HK-2 (cell line): ENCODE measurements around the gene JMJD1C.

Experiments used
- DNase-seq: peaks from one replicate; pipeline ENCODE4 v3.0.0-alpha.2; 2018; ENCODE audit not compliant: unreplicated experiment

JMJD1C gene

GRCh38 chr10:63133056-63133820 lies 332.5 kb downstream of the JMJD1C start, which contains the start of gene NRBF2:
Gene NRBF2 (plus strand): TSS chr10:63133328. CDS start chr10:63133471, 143 bp downstream.
- DNase-seq: peak; percentile 99

DNA sequence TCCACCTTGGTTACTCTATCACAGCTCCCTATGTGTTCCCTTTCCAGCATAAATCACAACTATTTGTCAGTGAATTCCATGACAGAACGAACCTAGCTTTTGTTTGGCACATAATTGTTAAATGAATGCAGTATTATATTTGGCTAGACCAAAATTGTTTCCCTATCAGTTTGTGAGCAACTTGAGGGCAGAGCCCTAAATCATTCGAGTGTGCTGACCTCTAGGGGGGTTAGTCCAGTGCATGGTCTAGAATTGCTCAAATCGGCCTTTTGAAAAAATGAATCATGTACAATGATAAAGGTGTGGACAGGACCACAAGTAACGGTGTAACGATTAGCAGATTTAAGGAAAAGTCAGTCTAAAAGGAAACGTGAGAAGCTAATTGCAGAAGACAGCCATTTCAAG lies 333.1 kb downstream of the JMJD1C start:
- no peak for DNase-seq

DNA sequence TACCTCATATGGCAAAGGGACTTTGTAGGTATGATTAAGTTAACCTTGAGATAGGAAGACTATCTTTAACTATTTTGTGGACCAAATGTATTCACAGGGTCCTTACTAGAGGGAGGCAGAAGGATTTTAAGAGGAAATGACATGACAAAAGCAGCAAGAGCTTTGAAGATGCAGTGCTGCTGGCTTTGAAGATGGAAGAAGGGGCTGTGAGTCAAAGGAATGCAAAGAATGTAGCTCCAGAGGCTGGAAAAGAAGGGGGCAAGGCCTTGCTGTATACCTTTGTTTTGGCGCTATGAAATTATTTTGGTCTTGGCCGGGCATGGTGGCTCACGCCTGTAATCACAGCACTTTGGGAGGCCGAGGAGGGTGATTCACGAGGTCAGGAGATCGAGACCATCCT lies 335.9 kb downstream of the JMJD1C start:
- no peak for DNase-seq

GRCh38 chr10:63128443-63128842 lies 337.3 kb downstream of the JMJD1C start:
- no peak for DNase-seq

DNA sequence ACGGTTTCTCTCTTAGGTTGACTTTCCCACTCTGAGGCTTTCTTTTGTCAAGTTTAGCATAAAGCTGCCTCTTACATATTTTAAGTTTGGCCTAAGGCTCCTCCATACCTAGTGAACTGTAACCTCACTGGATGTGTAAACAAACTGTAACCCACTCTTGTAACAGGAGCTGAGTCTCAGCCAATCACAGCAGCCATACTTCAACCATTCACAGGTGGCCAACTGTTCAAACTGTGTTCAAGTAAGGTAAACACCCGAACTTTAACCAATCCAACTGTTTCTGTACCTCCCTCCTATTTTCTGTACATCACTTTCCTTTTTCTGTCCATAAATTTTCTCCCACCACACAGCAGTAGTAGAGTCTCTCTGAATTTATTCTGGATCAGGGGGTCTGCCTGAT lies 340.3 kb downstream of the JMJD1C start:
- no peak for DNase-seq

GRCh38 chr10:63123727-63124362 lies 341.9 kb downstream of the JMJD1C start:
- no peak for DNase-seq

DNA sequence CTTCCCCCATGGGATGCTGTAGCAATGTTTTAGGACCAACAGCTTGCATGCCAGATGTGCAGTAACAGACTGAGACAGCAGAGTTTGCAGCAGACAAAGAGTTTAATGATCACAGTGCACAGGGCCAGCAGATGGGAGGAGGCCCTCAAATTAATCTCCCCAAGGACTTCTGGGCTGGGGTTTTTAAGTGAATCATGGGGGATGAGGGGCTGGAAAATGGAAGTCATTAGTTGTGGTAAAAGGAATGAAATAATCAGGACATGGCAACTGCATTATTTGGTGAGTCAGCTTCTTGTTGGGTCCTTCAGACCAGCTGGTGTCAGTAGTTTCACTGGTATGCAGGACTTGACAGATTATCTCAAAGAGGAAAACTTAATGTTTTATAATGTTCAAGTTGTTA lies 345.2 kb downstream of the JMJD1C start:
- no peak for DNase-seq

- no peak for DNase-seq
Measured at GRCh38 chr10:63119041-63119440, 346.7 kb downstream of the JMJD1C start.
